K562 (cell line): ENCODE measurements around the gene PAM. TPM values are rescaled to one million over a fixed set of nuclear protein-coding genes. Genes with fewer than 3 reads are reported as not detected.

Experiments used
- ATAC-seq: fragments of 200-7000 bp; cut with Tn5 transposase; 3 replicates; pipeline ENCODE4 v1.9.1; 2020; ENCODE audit warnings: moderate library complexity
- BruUV-seq: library from RNA; stranded (reverse); fragments of 400-500 nt; replicated peaks from 2 replicates; lab custom pipeline; 2021; lab: Mats Ljungman, UMichigan
- CTCF ChIA-PET: fragments of 300-600 bp; formaldehyde crosslinking; extraction: SDS; loops from one replicate; lab custom pipeline; 2021; ENCODE audit warnings: low intra/inter-chr PET ratio; lab: Yijun Ruan, JAX
- POLR2A ChIA-PET: fragments of 300-600, 350-650 bp; sonication (Branson Sonifier 250); formaldehyde crosslinking; extraction: SDS; loops from one replicate; lab custom pipeline; 2021; ENCODE audit warnings: antibody characterized with exemption, inconsistent platforms; lab: Yijun Ruan, JAX
- DNase-seq, 4 experiments: peaks; one replicate each; pipeline versions ENCODE4 v3.0.0 to v3.0.0-alpha.2; 2011 to 2018; ENCODE audit warnings: low spot score in 3 of 4, mixed read lengths in 3 of 4; ENCODE audit errors: extremely low read depth in 1 of 4
- FAIRE-seq: peaks from 2 replicates; lab custom pipeline; 2011; peaks lifted over from hg19 to GRCh38; lab: Jason Lieb, UNC
- H2AFZ ChIP-seq: 2 replicates; pipeline ENCODE4 v1.6.0; 2011; ENCODE audit warnings: low read depth, low read length, control low read depth, inconsistent platforms
- H3K27ac ChIP-seq: fragments of 200-600 bp; 3 replicates; pipeline ENCODE4 v1.8.0; 2011; ENCODE audit warnings: low read depth, mild to moderate bottlenecking, control low read depth, inconsistent platforms, low read length, moderate library complexity, mixed read lengths; ENCODE audit errors: extremely low read depth
- H3K27me3 ChIP-seq, 2 experiments: fragments of 300-600 bp in 1 of 2; 2 replicates in 1 of 2; 3 replicates in 1 of 2; pipeline versions ENCODE4 v1.6.0 to v1.8.0; 2011; ENCODE audit warnings: inconsistent platforms in 2 of 2, low read length in 2 of 2, mild to moderate bottlenecking in 1 of 2, mixed read lengths in 1 of 2, moderate library complexity in 1 of 2; ENCODE audit not compliant: control insufficient read depth in 2 of 2, insufficient read depth in 2 of 2
- H3K36me3 ChIP-seq: fragments of 300-600 bp; 3 replicates; pipeline ENCODE4 v1.8.0; 2011; ENCODE audit warnings: mild to moderate bottlenecking, low read length, inconsistent platforms; ENCODE audit not compliant: control insufficient read depth, insufficient read depth
- H3K4me1 ChIP-seq, 2 experiments: fragments of 200-600 bp in 1 of 2; replicated peaks in 1 of 2; 2 replicates in 1 of 2; 3 replicates in 1 of 2; pipeline versions ENCODE4 v1.5.1 to v1.8.0; 2011; ENCODE audit warnings: inconsistent platforms in 2 of 2, low read length in 2 of 2, mild to moderate bottlenecking in 1 of 2, mixed read lengths in 1 of 2, moderate library complexity in 1 of 2; ENCODE audit not compliant: control insufficient read depth in 2 of 2, insufficient read depth in 2 of 2
- H3K4me2 ChIP-seq: 2 replicates; pipeline ENCODE4 v1.6.1; 2011; ENCODE audit warnings: low read length, control low read depth, inconsistent platforms, mixed read lengths; ENCODE audit not compliant: insufficient read depth
- H3K4me3 ChIP-seq: fragments of 200-600 bp; sonication (generic), shearing (Covaris generic); 2 replicates; pipeline ENCODE4 v1.5.1; 2016; ENCODE audit warnings: control low read depth, inconsistent platforms
- H3K79me2 ChIP-seq: fragments of 200-600 bp; 3 replicates; pipeline ENCODE4 v1.8.0; 2011; ENCODE audit warnings: low read length, inconsistent platforms; ENCODE audit not compliant: control insufficient read depth, insufficient read depth
- H3K9ac ChIP-seq, 2 experiments: 2 replicates each; pipeline versions ENCODE4 v1.6.0 to v1.6.1; 2011; ENCODE audit warnings: low read depth in 2 of 2, low read length in 2 of 2, control low read depth in 1 of 2, inconsistent platforms in 1 of 2, mild to moderate bottlenecking in 1 of 2, mixed read lengths in 1 of 2; ENCODE audit not compliant: insufficient read depth in 1 of 2
- H3K9me1 ChIP-seq: one replicate; pipeline ENCODE4 v1.6.0; 2011; ENCODE audit warnings: inconsistent platforms, mild to moderate bottlenecking, low read length, moderate library complexity; ENCODE audit not compliant: control insufficient read depth, insufficient read depth
- H3K9me3 ChIP-seq: replicated peaks from 2 replicates; pipeline ENCODE4 v1.5.1; 2011; ENCODE audit warnings: low read depth, low read length, inconsistent platforms; ENCODE audit not compliant: control insufficient read depth, insufficient read depth
- H4K20me1 ChIP-seq: replicated peaks from 2 replicates; pipeline ENCODE4 v1.6.1; 2011; ENCODE audit warnings: low read length, inconsistent platforms, mixed read lengths; ENCODE audit not compliant: control insufficient read depth, insufficient read depth
- NR0B1 ChIP-seq: fragments of 450-650 bp; IDR thresholded peaks from one replicate; pipeline ENCODE4 v1.6.1; 2018; ENCODE audit warnings: mild to moderate bottlenecking, moderate library complexity; ENCODE audit not compliant: partially characterized antibody
- SOX6 ChIP-seq: fragments of 450-650 bp; IDR thresholded peaks from 2 replicates; pipeline ENCODE4 v1.6.1; 2014; ENCODE audit warnings: mild to moderate bottlenecking
- ZFP91 ChIP-seq: sonication (generic); formaldehyde crosslinking; IDR thresholded peaks from 2 replicates; pipeline ENCODE4 v1.8.0; 2022; ENCODE audit warnings: mild to moderate bottlenecking, missing genetic modification reagents
- WGBS: fragments of 100-300 bp; shearing (Covaris generic); methylation state at CpG from one replicate; pipeline ENCODE4 v1.1.6; 2016; ENCODE audit warnings: low coverage, mixed read lengths; ENCODE audit not compliant: insufficient coverage; ENCODE audit errors: missing lambda C conversion rate; 5-methylcytosine and 5-hydroxymethylcytosine counted together
- in situ Hi-C: fragments of 300-500 bp; cut with MboI; formaldehyde crosslinking; loops from 4 replicates; pipeline ENCODE4 v1.15.0; 2018; ENCODE audit warnings: inconsistent platforms, mixed read lengths
- intact Hi-C: fragments of 100-400 bp; cut with micrococcal nuclease; formaldehyde crosslinking; loops from 2 replicates; pipeline ENCODE4 v1.14.2; 2022
- polyA plus RNA-seq, 8 experiments: library from polyadenylated mRNA; depleted of rRNA in 4 of 8; stranded (reverse) in 5 of 8; unstranded in 3 of 8; fragments of >200 nt; fragmentation: Nextera tagmentation in 2 of 8; fragmentation: Illumina TruSeq in 1 of 8; extraction: Ambion mirVana in 2 of 8; extraction: Trizol in 1 of 8; gene quantifications; 2 replicates each; pipeline versions ENCODE4 v1.2.1 to v1.2.3, GENCODE V29; 2011 to 2014; ENCODE audit warnings: inconsistent platforms in 1 of 8, missing spikeins in 1 of 8
- total RNA-seq, 7 experiments: library from RNA; depleted of rRNA in 6 of 7; stranded (reverse); fragments of >200 nt in 6 of 7; fragmentation: Illumina TruSeq in 2 of 7; extraction: Trizol in 2 of 7; gene quantifications; 2 replicates each; pipeline versions ENCODE4 v1.2.1 to v1.2.3, GENCODE V29; 2011 to 2021; ENCODE audit warnings: low replicate concordance in 1 of 7

PAM gene
- total and polyA plus RNA-seq, 9 of the 15 experiments (the other 6 are each of a cell fraction or from before 2014, with no cell fraction given): 0.39 to 3.1 (median 0.77) TPM

GRCh38 chr5:102713682-102714231 is 41.3 kb upstream of the PAM start (continued):
- no peak for TF ChIP-seq ZFP91

GRCh38 chr5:102715082-102715807 is 39.9 kb upstream of the PAM start:
- no peak for ATAC-seq
- Histone ChIP-seq H3K9ac (no peak overlapping the region), H3K79me2 (no peaks in the 10 kb centered on the region), H3K27me3 (no peaks in the 10 kb centered on the region), H2AFZ (no peak overlapping the region), H3K4me1 (no peaks in the 10 kb centered on the region), H3K27ac (no peak overlapping the region), H3K4me3 (no peak overlapping the region), H4K20me1 (no peaks in the 10 kb centered on the region), H3K4me2 (no peak overlapping the region), H3K9me1 (no peaks in the 10 kb centered on the region), H3K9me3 (no peaks in the 10 kb centered on the region), H3K36me3 (no peaks in the 10 kb centered on the region)
- intact Hi-C loops: no loop called here
- in situ Hi-C loops: no loop called here
- TF ChIP-seq NR0B1 (no peak), SOX6 (no peak)
- 0% methylated on average over 4 of the region's 4 CpGs for WGBS
- POLR2A ChIA-PET: no interaction called here
- BruUV-seq: no TSS peak
- CTCF ChIA-PET: no interaction called here
- no peak for DNase-seq
- FAIRE-seq: no peak
